Stimulated activated CD8-positive, alpha-beta memory T cell treated with anti-CD3 and anti-CD28 coated beads, Interleukin-4, amount 100 ng/mL, for 4 hours (primary cell): ENCODE measurements around the gene CLCN7.
A peak's percentile ranks its signal among the peaks of the same experiment; 100 is the strongest.

Source experiments
- DNase-seq, 2 donors: peaks; one replicate each; pipeline ENCODE4 v3.0.0-alpha.2; 2020; ENCODE audit warnings: low read depth in 2 of 2, low spot score in 1 of 2

The CLCN7 gene

GRCh38 chr16:1431497-1432270 is 43.1 kb downstream of the CLCN7 start:
- no peak for DNase-seq

- DNase-seq: no peak
Observed at GRCh38 chr16:1430759-1431496, 43.9 kb downstream of the CLCN7 start, which contains the start of gene PERCC1. PERCC1 (plus strand) TSS chr16:1431078; CDS start chr16:1432594, 1,516 bp downstream.

- no peak for DNase-seq
Observed at GRCh38 chr16:1430214-1430758, 44.5 kb downstream of the CLCN7 start.

GRCh38 chr16:1429631-1430030 is 45.2 kb downstream of the CLCN7 start:
- no peak for DNase-seq

- DNase-seq: no peak
Observed at GRCh38 chr16:1429012-1429411, 45.8 kb downstream of the CLCN7 start.

- DNase-seq: no peak
Observed at GRCh38 chr16:1428511-1428910, 46.3 kb downstream of the CLCN7 start.

- DNase-seq: no peak
Observed at GRCh38 chr16:1427473-1428461, 47.1 kb downstream of the CLCN7 start.

- no peak for DNase-seq
Observed at GRCh38 chr16:1426734-1427471, 47.9 kb downstream of the CLCN7 start.

- no peak for DNase-seq
Observed at GRCh38 chr16:1425616-1426370, 49.0 kb downstream of the CLCN7 start.

- DNase-seq: no peak
Observed at GRCh38 chr16:1424028-1424427, 50.8 kb downstream of the CLCN7 start.

- no peak for DNase-seq
Observed at GRCh38 chr16:1422076-1422475, 52.8 kb downstream of the CLCN7 start.

GRCh38 chr16:1420111-1420539 is 54.7 kb downstream of the CLCN7 start:
- DNase-seq: no peak

- DNase-seq: no peak
Observed at GRCh38 chr16:1416521-1416941, 58.3 kb downstream of the CLCN7 start.

GRCh38 chr16:1414532-1415260 is 60.1 kb downstream of the CLCN7 start, which contains the start of gene UNKL:
UNKL (minus strand) TSS chr16:1414704; CDS start chr16:1414691, 13 bp downstream.
- DNase-seq: peak; percentile 57 to 65

- peak; percentile 22 to 32 for DNase-seq
Observed at GRCh38 chr16:1413684-1414531, 60.9 kb downstream of the CLCN7 start.

GRCh38 chr16:1412847-1413246 is 62.0 kb downstream of the CLCN7 start:
- DNase-seq: no peak

- DNase-seq: peak; percentile 92 to 98
Observed at GRCh38 chr16:1408171-1408837, 66.5 kb downstream of the CLCN7 start.
